Left lung (tissue), 10 donors: ENCODE measurements around the gene GDAP2. TPM values are rescaled to one million over a fixed set of nuclear protein-coding genes. Genes with fewer than 3 reads are reported as not detected.

ENCODE experiments used
- ATAC-seq: fragments of 200-7000 bp; cut with Tn5 transposase; one replicate; pipeline ENCODE4 v1.9.1; 2020; ENCODE audit warnings: moderate library complexity
- DNase-seq, 4 donors: peaks; one replicate each; pipeline ENCODE4 v3.0.0-alpha.2; 2013 to 2020
- H3K27ac ChIP-seq, 2 donors: fragments of 200-600 bp; sonication (generic) in 1 of 2; one replicate each; pipeline versions ENCODE4 v1.5.0 to v1.8.0; 2020 to 2021
- H3K27me3 ChIP-seq, 2 donors: fragments of 200-600 bp; sonication (generic) in 1 of 2; one replicate each; pipeline versions ENCODE4 v1.5.0 to v1.8.0; 2020 to 2021
- H3K36me3 ChIP-seq, 2 donors: fragments of 200-600 bp; sonication (generic) in 1 of 2; one replicate each; pipeline versions ENCODE4 v1.5.0 to v1.8.0; 2020 to 2021
- H3K4me1 ChIP-seq, 2 donors: fragments of 200-600 bp; one replicate each; pipeline ENCODE4 v1.8.0; 2021
- H3K4me3 ChIP-seq, 2 donors: fragments of 200-600 bp; sonication (generic) in 1 of 2; one replicate each; pipeline versions ENCODE4 v1.5.0 to v1.8.0; 2020 to 2021; ENCODE audit warnings: mild to moderate bottlenecking in 1 of 2
- H3K9me3 ChIP-seq, 2 donors: fragments of 200-600 bp; sonication (generic) in 1 of 2; one replicate each; pipeline versions ENCODE4 v1.5.0 to v1.8.0; 2020 to 2021
- intact Hi-C, 2 donors: fragments of 100-400 bp; cut with DNase I; formaldehyde crosslinking; loops; one replicate each; pipeline versions ENCODE4 v1.11.2 to v1.14.2; 2022
- polyA plus RNA-seq, 6 donors: library from polyadenylated mRNA; unstranded; fragments of 120-200 nt; gene quantifications; one replicate each; pipeline ENCODE4 v1.2.1, GENCODE V29; 2013; ENCODE audit not compliant: insufficient read length in 6 of 6
- total RNA-seq, 2 donors: library from RNA; stranded (reverse); fragmentation: NEBNext Ultra II Directional; extraction: Animal tissue kit (Norgen Biotek cat#: 25700); gene quantifications; one replicate each; pipeline ENCODE4 v1.2.1, GENCODE V29; 2021
- TF ChIP-seq, protein P1 (sequence below), 2 donors: fragments of 200-600 bp; sonication (generic) in 1 of 2; IDR thresholded peaks; one replicate each; pipeline versions ENCODE4 v1.5.0 to v1.8.0; 2021; ENCODE audit warnings: antibody characterized with exemption in 2 of 2
- donor health status: DM: no; HTN: yes; CAD: no.
- donor health status: DM: no; HTN: no; CAD: no.

GDAP2 gene
- total and polyA plus RNA-seq, 8 donors = 12.5 to 33.3 (median 17.8) TPM

DNA sequence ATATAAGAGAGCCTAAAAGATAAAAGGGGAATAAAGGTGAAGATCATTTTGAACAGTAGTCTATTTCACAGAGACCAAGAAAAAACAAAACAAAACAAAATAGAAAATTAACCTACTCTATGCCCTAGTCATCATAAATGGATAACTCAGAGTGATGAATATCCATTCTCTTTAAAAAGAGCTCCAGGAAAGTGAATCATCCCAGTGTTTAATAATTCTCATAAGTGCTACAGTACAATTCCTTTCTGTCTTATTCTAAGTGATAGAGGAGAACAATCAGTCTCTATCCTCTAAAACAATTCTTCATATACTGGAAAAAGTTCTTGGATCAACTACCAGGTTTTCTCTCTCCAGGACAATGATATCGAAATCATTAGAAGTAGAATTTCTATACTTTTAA lies 45.8 kb downstream of the GDAP2 start:
- intact Hi-C loops = no loop called here
- H3K4me1 ChIP-seq = no peaks in the 10 kb centered on the region
- TF ChIP-seq, protein P1, sequence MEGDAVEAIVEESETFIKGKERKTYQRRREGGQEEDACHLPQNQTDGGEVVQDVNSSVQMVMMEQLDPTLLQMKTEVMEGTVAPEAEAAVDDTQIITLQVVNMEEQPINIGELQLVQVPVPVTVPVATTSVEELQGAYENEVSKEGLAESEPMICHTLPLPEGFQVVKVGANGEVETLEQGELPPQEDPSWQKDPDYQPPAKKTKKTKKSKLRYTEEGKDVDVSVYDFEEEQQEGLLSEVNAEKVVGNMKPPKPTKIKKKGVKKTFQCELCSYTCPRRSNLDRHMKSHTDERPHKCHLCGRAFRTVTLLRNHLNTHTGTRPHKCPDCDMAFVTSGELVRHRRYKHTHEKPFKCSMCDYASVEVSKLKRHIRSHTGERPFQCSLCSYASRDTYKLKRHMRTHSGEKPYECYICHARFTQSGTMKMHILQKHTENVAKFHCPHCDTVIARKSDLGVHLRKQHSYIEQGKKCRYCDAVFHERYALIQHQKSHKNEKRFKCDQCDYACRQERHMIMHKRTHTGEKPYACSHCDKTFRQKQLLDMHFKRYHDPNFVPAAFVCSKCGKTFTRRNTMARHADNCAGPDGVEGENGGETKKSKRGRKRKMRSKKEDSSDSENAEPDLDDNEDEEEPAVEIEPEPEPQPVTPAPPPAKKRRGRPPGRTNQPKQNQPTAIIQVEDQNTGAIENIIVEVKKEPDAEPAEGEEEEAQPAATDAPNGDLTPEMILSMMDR (IDR thresholded peaks at IDR 0.05) = no peak
- H3K36me3 ChIP-seq = peaks cover 0 to 59% of the 10 kb centered on the region in 2 donors
- H3K9me3 ChIP-seq = no peaks in the 10 kb centered on the region
- H3K27me3 ChIP-seq = no peaks in the 10 kb centered on the region
- H3K4me3 ChIP-seq = no peak overlapping the region
- no peak for DNase-seq
- H3K27ac ChIP-seq = no peak overlapping the region
- no peak for ATAC-seq

DNA sequence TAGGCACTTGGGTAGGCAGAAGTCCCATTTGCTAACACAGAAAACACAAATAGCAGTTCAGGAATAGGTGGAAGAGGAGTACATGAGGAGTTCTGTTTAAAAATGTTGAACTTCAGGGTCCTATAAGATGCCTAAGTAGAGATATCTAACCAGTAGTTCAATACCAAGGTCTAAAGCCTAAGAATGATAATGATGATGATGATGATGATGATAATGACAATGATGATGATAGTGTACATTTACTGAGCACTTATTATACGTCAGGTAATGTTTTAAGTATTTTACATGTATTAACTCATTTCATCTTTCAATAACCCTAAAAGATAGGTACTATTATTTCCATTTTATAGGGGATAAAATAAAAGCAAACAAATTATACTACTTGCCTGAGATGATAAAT lies 50.1 kb downstream of the GDAP2 start:
- Histone ChIP-seq H3K9me3 (peaks cover 0 to 7% of the 10 kb centered on the region in 2 donors), H3K27ac (no peak overlapping the region), H3K27me3 (no peaks in the 10 kb centered on the region), H3K4me1 (no peaks in the 10 kb centered on the region), H3K36me3 (peaks cover 0 to 90% of the 10 kb centered on the region in 2 donors), H3K4me3 (no peak overlapping the region)
- DNase-seq (no peak), ATAC-seq (no peak)
- intact Hi-C loops = no loop called here
- TF ChIP-seq, protein P1 (IDR thresholded peaks at IDR 0.05) = no peak

DNA sequence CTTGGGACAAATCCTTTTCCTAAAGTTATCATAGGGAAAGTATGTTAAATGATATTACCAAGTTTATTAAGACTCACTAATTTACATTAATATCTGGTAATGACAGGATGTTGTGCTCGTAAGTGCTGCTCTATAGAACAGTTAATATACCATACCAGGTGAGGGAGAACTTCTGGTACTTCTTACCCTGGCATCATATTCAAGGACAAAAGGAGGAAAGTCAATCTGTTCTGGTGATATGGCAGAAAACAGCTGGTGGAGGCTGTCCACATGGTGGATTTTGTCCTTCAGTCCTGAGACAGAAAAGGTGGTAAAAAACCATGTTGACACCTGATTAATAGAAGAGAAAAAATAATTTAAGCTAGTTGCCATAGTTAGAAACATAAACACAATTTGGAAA lies 51.6 kb downstream of the GDAP2 start:
- TF ChIP-seq, protein P1 (IDR thresholded peaks at IDR 0.05) = no peak
- H3K27me3 ChIP-seq = no peaks in the 10 kb centered on the region
- no peak overlapping the region for H3K4me3 ChIP-seq
- H3K9me3 ChIP-seq = peaks cover 0 to 10% of the 10 kb centered on the region in 2 donors
- intact Hi-C loops = no loop called here
- H3K27ac ChIP-seq = no peak overlapping the region
- peaks cover 0 to 98% of the 10 kb centered on the region in 2 donors for H3K36me3 ChIP-seq
- no peak for DNase-seq
- no peaks in the 10 kb centered on the region for H3K4me1 ChIP-seq
- ATAC-seq = no peak

DNA sequence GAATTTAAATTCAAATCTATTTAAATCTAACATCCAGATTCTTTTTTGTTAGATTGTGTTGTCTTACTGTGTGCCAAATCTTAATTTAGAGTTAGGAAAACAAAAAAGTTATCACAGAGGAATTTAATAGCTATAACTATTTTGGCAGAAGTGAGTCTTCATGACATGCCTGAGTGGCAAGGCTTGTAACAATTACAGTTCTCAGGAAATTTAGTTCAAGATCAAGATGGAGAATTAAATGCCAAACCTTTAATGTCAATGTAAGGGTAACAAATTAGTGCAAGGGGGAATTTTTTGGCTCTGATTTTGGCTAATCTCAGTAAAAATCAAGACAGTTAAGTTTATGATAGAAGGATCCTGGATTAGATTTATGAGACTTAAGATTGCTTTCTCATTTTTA lies 58.4 kb downstream of the GDAP2 start:
- Histone ChIP-seq H3K4me3 (no peak overlapping the region), H3K27me3 (no peaks in the 10 kb centered on the region), H3K9me3 (peaks cover 0 to 13% of the 10 kb centered on the region in 2 donors), H3K4me1 (no peaks in the 10 kb centered on the region), H3K36me3 (peaks cover 0 to 94% of the 10 kb centered on the region in 2 donors), H3K27ac (no peak overlapping the region)
- ATAC-seq (no peak), DNase-seq (no peak)
- TF ChIP-seq, protein P1 (IDR thresholded peaks at IDR 0.05) = no peak
- intact Hi-C loops = no loop called here

DNA sequence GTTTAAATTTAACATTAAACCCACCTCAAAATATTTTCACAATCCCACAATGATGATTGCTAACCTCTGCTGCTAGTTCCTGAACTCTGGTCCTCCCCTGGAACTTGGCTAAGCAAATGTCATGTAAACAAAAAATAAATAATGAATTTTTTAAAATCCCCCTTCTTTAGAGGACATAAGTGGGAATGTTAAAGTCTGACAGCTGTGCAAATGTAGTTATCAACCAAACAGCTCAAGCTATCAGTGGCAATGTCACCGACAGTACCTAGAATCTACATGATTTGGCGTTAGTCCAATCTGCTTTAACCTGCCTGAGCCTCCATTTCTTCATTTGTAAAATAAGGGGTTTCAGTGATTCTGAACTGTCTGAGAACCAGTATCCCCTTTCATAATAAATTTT lies 67.7 kb downstream of the GDAP2 start:
- DNase-seq (no peak), ATAC-seq (no peak)
- Histone ChIP-seq H3K36me3 (peaks cover 0 to 26% of the 10 kb centered on the region in 2 donors), H3K27ac (no peak overlapping the region), H3K27me3 (no peaks in the 10 kb centered on the region), H3K4me1 (no peaks in the 10 kb centered on the region), H3K9me3 (no peaks in the 10 kb centered on the region), H3K4me3 (no peak overlapping the region)
- TF ChIP-seq, protein P1 (IDR thresholded peaks at IDR 0.05) = no peak
- intact Hi-C loops = no loop called here
